ENCODE results near the gene DDX47. TPM values are rescaled to one million over a fixed set of nuclear protein-coding genes. Genes with fewer than 3 reads are reported as not detected.
A peak's percentile ranks its signal among the peaks of the same experiment; 100 is the strongest.

The DDX47 gene
- total and polyA plus RNA-seq, 4 donors, result 28.2 to 79.2 (median 40.4) TPM

DNA sequence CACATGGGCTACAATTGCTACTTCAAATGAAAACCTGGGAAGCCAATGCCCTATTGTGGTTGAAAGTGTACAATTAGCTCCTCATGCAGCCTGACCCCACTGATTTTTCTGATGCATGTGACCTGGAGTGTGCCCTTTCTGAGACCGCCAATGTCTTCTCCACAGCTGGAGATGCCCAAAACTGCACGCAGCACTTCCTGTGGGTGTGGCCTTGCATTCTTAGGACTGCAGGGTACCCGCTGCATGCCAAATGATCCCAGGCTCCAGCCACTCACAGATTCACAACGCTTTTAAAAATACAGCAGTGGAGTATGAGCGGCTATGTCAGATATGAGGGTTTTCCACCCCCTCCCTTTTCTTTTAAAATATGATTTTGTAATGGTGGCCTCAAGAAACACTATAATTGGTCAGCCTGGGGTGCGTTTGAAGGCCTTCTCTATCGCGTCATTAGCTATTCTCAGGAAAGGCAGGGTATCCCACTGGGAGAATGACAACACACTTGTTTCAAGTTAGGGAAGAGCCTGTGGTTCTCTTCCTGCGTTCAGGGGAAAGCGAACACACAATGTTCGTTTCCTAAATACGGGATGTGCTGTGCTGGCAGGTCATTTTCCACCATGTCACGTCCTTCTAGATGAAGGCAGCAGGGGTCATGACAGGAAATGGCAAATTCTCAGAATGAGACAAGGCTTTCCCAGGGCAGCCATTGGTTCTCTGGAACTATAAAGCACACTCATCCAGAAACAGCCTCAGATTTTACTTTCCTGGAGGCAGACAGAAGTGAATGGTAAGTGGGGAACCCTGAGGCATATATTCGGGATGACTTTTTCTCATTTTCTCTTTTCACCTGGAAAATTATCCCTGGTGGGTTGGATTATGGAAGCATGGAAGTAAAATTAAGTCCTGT is 28.0 kb upstream of the DDX47 start, which contains the start of gene APOLD1:
Gene APOLD1 (plus strand): TSS at position 749 of the 904 bp plus-strand sequence. CDS start 33 bp downstream, at position 782.
- DNase-seq, result peak in 2 of 3 donors; percentile 52 to 74
- Histone ChIP-seq H3K36me3 (ENCODE audit: control insufficient read depth in 4 of 4, insufficient read depth in 4 of 4, low read length in 4 of 4) (no peaks in the 10 kb centered on the region), H3K4me3 (no peak within 1 kb of the TSS), H3K4me1 (ENCODE audit: control insufficient read depth in 5 of 5, insufficient read depth in 5 of 5, low read length in 5 of 5) (peaks cover 3 to 22% (median 6%) of the 10 kb centered on the region in 5 donors), H3K9me3 (ENCODE audit: control insufficient read depth in 4 of 4, insufficient read depth in 3 of 4, low read length in 3 of 4) (no peaks in the 10 kb centered on the region), H3K27me3 (ENCODE audit: control insufficient read depth in 3 of 3, insufficient read depth in 3 of 3, low read length in 2 of 3) (no peaks in the 10 kb centered on the region), H3K27ac (ENCODE audit: low read depth in 1 of 2, low read length in 1 of 2) (peak within 1 kb of the TSS; percentile 97 to 99), H3K9ac (ENCODE audit: insufficient read depth in 1 of 2, low read length in 2 of 2) (peak within 1 kb of the TSS in 1 of 2 donors; percentile 69)
- ATAC-seq (ENCODE audit: insufficient read depth, low FRiP score), result no peak
- TF ChIP-seq, protein P1, sequence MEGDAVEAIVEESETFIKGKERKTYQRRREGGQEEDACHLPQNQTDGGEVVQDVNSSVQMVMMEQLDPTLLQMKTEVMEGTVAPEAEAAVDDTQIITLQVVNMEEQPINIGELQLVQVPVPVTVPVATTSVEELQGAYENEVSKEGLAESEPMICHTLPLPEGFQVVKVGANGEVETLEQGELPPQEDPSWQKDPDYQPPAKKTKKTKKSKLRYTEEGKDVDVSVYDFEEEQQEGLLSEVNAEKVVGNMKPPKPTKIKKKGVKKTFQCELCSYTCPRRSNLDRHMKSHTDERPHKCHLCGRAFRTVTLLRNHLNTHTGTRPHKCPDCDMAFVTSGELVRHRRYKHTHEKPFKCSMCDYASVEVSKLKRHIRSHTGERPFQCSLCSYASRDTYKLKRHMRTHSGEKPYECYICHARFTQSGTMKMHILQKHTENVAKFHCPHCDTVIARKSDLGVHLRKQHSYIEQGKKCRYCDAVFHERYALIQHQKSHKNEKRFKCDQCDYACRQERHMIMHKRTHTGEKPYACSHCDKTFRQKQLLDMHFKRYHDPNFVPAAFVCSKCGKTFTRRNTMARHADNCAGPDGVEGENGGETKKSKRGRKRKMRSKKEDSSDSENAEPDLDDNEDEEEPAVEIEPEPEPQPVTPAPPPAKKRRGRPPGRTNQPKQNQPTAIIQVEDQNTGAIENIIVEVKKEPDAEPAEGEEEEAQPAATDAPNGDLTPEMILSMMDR (IDR thresholded peaks at IDR 0.05; ENCODE audit: control extremely low read depth, extremely low read depth), result no peak
- 75 to 81% methylated on average over 14 of the region's 14 CpGs for WGBS, 2 donors

GRCh38 chr12:12786351-12786705 is 26.8 kb upstream of the DDX47 start:
- Histone ChIP-seq H3K9me3 (ENCODE audit: control insufficient read depth in 4 of 4, insufficient read depth in 3 of 4, low read length in 3 of 4) (no peaks in the 10 kb centered on the region), H3K9ac (ENCODE audit: insufficient read depth in 1 of 2, low read length in 2 of 2) (peak overlapping the region in 1 of 2 donors; percentile 69), H3K27me3 (ENCODE audit: control insufficient read depth in 3 of 3, insufficient read depth in 3 of 3, low read length in 2 of 3) (no peaks in the 10 kb centered on the region), H3K4me3 (peak overlapping the region; percentile 66), H3K27ac (ENCODE audit: low read depth in 1 of 2, low read length in 1 of 2) (peak overlapping the region; percentile 97 to 99), H3K4me1 (ENCODE audit: control insufficient read depth in 5 of 5, insufficient read depth in 5 of 5, low read length in 5 of 5) (peaks cover 3 to 22% (median 6%) of the 10 kb centered on the region in 5 donors), H3K36me3 (ENCODE audit: control insufficient read depth in 4 of 4, insufficient read depth in 4 of 4, low read length in 4 of 4) (no peaks in the 10 kb centered on the region)
- TF ChIP-seq, protein P1 (IDR thresholded peaks at IDR 0.05; ENCODE audit: control extremely low read depth, extremely low read depth), result no peak
- 26 to 28% methylated on average over 4 of the region's 4 CpGs for WGBS, 2 donors
- no peak for DNase-seq
- peak; percentile 1 for ATAC-seq (ENCODE audit: insufficient read depth, low FRiP score)

DNA sequence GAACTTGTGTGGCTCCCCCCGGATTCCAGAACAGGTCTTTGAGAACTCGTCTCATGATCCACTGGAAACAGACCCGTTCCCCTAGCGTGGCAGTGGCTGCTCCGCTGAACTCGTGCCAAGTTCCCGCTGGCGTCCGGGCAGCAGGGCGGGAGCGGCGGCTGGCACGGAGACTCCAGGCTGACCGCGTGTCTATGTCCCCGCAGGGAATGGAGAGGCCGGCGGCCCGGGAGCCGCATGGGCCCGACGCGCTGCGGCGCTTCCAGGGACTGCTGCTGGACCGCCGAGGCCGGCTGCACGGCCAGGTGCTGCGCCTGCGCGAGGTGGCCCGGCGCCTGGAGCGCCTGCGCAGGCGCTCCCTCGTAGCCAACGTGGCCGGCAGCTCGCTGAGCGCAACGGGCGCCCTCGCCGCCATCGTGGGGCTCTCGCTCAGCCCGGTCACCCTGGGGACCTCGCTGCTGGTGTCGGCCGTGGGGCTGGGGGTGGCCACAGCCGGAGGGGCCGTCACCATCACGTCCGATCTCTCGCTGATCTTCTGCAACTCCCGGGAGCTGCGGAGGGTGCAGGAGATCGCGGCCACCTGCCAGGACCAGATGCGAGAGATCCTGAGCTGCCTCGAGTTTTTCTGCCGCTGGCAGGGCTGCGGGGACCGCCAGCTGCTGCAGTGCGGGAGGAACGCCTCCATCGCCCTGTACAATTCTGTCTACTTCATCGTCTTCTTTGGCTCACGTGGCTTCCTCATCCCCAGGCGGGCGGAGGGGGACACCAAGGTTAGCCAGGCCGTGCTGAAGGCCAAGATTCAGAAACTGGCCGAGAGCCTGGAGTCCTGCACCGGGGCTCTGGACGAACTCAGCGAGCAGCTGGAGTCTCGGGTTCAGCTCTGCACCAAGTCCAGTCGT is 26.2 kb upstream of the DDX47 start:
- 2 to 4% methylated on average over 74 to 80 of the region's 80 CpGs for WGBS, 2 donors
- H3K4me3 ChIP-seq, result peak overlapping the region; percentile 66
- ATAC-seq (ENCODE audit: insufficient read depth, low FRiP score) (peak; percentile 95), DNase-seq (peak; percentile 87 to 92 (median 87))
- H3K9me3 ChIP-seq (ENCODE audit: control insufficient read depth in 4 of 4, insufficient read depth in 3 of 4, low read length in 3 of 4), result no peaks in the 10 kb centered on the region
- TF ChIP-seq, protein P1 (IDR thresholded peaks at IDR 0.05; ENCODE audit: control extremely low read depth, extremely low read depth), result no peak
- peak overlapping the region in 1 of 2 donors; percentile 69 for H3K9ac ChIP-seq (ENCODE audit: insufficient read depth in 1 of 2, low read length in 2 of 2)
- no peaks in the 10 kb centered on the region for H3K36me3 ChIP-seq (ENCODE audit: control insufficient read depth in 4 of 4, insufficient read depth in 4 of 4, low read length in 4 of 4)
- no peaks in the 10 kb centered on the region for H3K27me3 ChIP-seq (ENCODE audit: control insufficient read depth in 3 of 3, insufficient read depth in 3 of 3, low read length in 2 of 3)
- H3K4me1 ChIP-seq (ENCODE audit: control insufficient read depth in 5 of 5, insufficient read depth in 5 of 5, low read length in 5 of 5), result peaks cover 3 to 22% (median 10%) of the 10 kb centered on the region in 5 donors
- peak overlapping the region; percentile 97 to 99 for H3K27ac ChIP-seq (ENCODE audit: low read depth in 1 of 2, low read length in 1 of 2)
